Activated CD8-positive, alpha-beta T cell treated with anti-CD3 and anti-CD28 coated beads for 36 hours (primary cell): ENCODE measurements around the gene HOXA5. TPM values are rescaled to one million over a fixed set of nuclear protein-coding genes. Genes with fewer than 3 reads are reported as not detected.
A peak's percentile ranks its signal among the peaks of the same experiment; 100 is the strongest.

Source experiments
- ATAC-seq: fragments of 200-7000 bp; cut with Tn5 transposase; one replicate; pipeline ENCODE4 v1.10.0; 2021; ENCODE audit warnings: mild to moderate bottlenecking, moderate library complexity
- CTCF ChIA-PET: fragments of 350-600 bp; sonication (Branson Sonifier 250); formaldehyde crosslinking; loops from one replicate; lab custom pipeline; 2021; ENCODE audit warnings: antibody characterized with exemption; lab: Charles Lee
- POLR2A ChIA-PET: fragments of 350-600 bp; sonication (Branson Sonifier 250); formaldehyde crosslinking; loops from one replicate; lab custom pipeline; 2021; ENCODE audit warnings: antibody characterized with exemption; lab: Charles Lee
- DNase-seq: peaks from one replicate; pipeline ENCODE4 v3.0.0-alpha.2; 2020
- H3K27ac Mint-ChIP-seq: one replicate; pipeline ENCODE4 v1.8.0; 2021; ENCODE audit warnings: mild to moderate bottlenecking, mixed read lengths
- H3K27me3 Mint-ChIP-seq: one replicate; pipeline ENCODE4 v1.8.0; 2021; ENCODE audit warnings: mixed read lengths
- H3K36me3 Mint-ChIP-seq: one replicate; pipeline ENCODE4 v1.8.0; 2021; ENCODE audit warnings: low read depth, mixed read lengths
- H3K4me1 Mint-ChIP-seq: one replicate; pipeline ENCODE4 v1.8.0; 2021; ENCODE audit warnings: low read depth, mixed read lengths
- H3K4me3 Mint-ChIP-seq: one replicate; pipeline ENCODE4 v1.8.0; 2021; ENCODE audit warnings: mild to moderate bottlenecking, moderate library complexity, mixed read lengths
- H3K9me3 Mint-ChIP-seq: one replicate; pipeline ENCODE4 v1.8.0; 2021; ENCODE audit warnings: mixed read lengths
- intact Hi-C: fragments of 100-400 bp; cut with micrococcal nuclease; formaldehyde crosslinking; loops from one replicate; pipeline ENCODE4 v1.10.0; 2022
- total RNA-seq, 2 experiments: library from RNA; stranded (reverse); gene quantifications; one replicate each; pipeline ENCODE4 v1.2.3, GENCODE V29; 2021
- TF ChIP-seq, protein P1 (sequence below): fragments of 200-600 bp; IDR thresholded peaks from one replicate; pipeline ENCODE4 v1.8.0; 2022; ENCODE audit warnings: antibody characterized with exemption, mild to moderate bottlenecking

Gene HOXA5
- total RNA-seq, 2 experiments from 2014 or later = not detected

DNA sequence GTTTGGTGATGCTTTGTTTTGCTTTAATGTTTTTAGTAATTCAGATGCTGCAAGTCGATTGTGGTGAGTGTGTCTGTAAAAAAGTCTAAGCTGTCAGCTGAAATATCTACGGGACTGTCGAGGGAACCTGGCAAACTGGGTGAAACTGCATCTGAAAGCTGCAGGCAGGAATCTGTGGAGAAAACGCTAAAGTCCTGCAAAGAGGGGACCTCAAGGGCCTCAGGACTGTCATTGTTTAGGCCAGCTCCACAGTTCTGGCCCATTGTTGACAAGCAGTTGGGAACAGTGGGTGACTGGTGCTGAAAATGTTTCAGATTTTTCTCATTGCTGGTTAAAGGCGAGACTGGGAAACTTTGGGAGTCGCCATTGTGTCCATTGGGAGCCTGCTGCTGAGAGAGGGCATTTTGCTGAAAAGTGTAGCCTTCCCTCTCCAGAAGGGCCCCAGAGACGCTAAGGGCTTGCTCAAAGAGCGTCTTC is 42.7 kb downstream of the HOXA5 start:
- Mint-ChIP-seq H3K36me3 (peaks cover 4% of the 10 kb centered on the region), H3K27me3 (peaks cover 52% of the 10 kb centered on the region), H3K4me1 (peaks cover 22% of the 10 kb centered on the region), H3K9me3 (no peaks in the 10 kb centered on the region), H3K4me3 (no peak overlapping the region), H3K27ac (no peak overlapping the region)
- no peak for ATAC-seq
- CTCF ChIA-PET = interaction anchor here (0.6 to 1.5 kb wide), 2 partner anchors 10 to 1207 kb away, joined by 3 to 4 read pairs; no protein-coding TSS in a partner anchor
- POLR2A ChIA-PET = interaction anchor here (1.2 kb wide), 1 partner anchor 10 kb away, joined by 3 read pairs; no protein-coding TSS in a partner anchor
- intact Hi-C loops = no loop called here
- TF ChIP-seq, protein P1, sequence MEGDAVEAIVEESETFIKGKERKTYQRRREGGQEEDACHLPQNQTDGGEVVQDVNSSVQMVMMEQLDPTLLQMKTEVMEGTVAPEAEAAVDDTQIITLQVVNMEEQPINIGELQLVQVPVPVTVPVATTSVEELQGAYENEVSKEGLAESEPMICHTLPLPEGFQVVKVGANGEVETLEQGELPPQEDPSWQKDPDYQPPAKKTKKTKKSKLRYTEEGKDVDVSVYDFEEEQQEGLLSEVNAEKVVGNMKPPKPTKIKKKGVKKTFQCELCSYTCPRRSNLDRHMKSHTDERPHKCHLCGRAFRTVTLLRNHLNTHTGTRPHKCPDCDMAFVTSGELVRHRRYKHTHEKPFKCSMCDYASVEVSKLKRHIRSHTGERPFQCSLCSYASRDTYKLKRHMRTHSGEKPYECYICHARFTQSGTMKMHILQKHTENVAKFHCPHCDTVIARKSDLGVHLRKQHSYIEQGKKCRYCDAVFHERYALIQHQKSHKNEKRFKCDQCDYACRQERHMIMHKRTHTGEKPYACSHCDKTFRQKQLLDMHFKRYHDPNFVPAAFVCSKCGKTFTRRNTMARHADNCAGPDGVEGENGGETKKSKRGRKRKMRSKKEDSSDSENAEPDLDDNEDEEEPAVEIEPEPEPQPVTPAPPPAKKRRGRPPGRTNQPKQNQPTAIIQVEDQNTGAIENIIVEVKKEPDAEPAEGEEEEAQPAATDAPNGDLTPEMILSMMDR = no peak
- DNase-seq = no peak

DNA sequence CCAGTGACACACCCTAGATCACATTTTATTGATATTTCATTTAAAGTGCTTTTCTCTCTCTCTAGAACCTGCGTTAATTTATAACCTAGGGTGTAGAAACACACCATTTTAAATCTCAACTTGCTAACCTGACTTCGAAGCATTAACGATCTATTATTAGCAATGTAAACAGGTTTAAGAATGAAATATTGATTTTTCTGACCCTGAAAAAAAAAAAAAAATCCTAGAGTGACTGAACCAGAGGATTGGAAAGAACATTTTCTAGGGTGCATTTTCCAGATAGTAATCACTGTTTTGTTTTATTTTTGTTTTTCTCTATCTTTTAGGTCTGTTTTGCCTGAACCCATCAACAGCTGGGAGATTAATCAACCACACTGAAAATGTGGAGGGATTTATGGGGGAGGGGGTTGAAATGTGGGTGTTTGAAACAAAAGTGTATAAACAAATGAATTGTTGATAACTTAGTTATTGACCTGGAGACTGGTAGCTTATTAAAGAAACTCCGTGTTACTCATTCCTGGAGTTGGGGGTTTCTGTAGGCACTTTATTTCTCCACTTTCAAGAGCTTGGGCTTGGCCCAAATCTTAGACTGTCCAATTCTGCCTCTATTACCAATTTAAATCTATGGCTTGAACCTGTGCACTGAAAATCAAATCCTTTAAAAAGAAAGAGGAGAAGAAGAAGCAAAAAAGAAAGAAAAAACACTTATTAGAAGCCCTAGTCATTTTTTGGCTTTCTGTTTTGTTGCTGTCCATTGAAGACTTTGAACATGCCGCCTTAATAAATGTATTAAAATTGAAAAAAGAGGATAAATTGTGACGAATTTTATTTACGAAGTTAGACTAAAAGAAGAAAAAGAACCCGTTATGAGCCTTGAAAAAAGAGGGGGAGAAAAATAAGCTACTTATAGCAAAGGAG is 43.8 kb downstream of the HOXA5 start:
- Mint-ChIP-seq H3K27me3 (peaks cover 59% of the 10 kb centered on the region), H3K36me3 (peaks cover 4% of the 10 kb centered on the region), H3K4me3 (no peak overlapping the region), H3K9me3 (no peaks in the 10 kb centered on the region), H3K27ac (no peak overlapping the region), H3K4me1 (peaks cover 31% of the 10 kb centered on the region)
- TF ChIP-seq, protein P1 = no peak
- CTCF ChIA-PET = interaction anchor here (1.5 kb wide), 1 partner anchor 9 kb away, joined by 4 read pairs; no protein-coding TSS in a partner anchor
- POLR2A ChIA-PET = interaction anchor here (1.3 kb wide), 1 partner anchor 11 kb away, joined by 3 read pairs; no protein-coding TSS in a partner anchor
- ATAC-seq (no peak), DNase-seq (no peak)
- intact Hi-C loops = no loop called here

DNA sequence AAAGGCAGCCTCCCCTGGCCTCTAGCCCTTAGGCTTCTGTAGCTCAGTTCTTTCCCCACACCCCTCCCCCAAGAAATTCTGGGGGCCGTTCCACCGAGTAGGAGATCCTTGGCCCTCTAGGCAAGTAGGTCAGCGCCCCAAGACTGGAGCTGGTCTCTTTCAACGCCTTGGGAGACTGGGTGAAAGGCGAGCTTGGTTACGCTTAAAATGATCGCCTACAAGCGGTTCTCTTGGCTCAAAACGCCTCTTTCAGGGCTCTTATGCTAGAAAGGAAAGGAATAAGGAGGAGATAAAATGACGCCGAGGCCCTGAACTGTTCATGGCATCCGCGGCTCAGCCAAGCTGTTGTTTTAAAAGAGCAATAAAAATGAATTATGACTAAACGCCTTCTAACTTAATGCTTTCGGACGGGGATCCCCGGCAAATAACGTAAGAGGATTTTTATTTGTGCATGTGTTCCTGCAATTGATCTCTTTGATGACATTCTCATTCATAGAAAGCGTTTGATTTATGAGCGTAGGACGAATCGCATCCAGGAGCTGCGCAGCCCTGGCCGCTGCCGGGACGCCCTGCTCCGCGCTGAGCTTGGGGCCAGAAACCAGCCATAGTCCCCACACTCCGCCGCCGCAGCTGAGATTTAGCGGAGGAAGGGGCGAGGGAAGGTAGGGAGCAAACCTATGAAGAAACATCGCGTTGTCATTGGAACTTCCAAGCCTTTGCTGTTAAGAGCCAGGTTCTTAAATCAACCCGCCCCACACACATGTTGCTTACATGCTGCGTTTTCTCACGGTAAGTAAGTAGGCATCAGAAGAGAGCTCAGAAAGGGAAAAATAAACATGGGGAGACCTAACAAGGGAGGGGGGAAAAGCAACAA is 44.7 kb downstream of the HOXA5 start:
- intact Hi-C loops = no loop called here
- TF ChIP-seq, protein P1 = no peak
- Mint-ChIP-seq H3K27me3 (peaks cover 55% of the 10 kb centered on the region), H3K27ac (no peak overlapping the region), H3K9me3 (no peaks in the 10 kb centered on the region), H3K4me1 (peaks cover 30% of the 10 kb centered on the region), H3K36me3 (peaks cover 4% of the 10 kb centered on the region), H3K4me3 (no peak overlapping the region)
- ATAC-seq = no peak
- CTCF ChIA-PET = interaction anchor here (1.5 to 2.4 kb wide), 2 partner anchors 8 to 52 kb away, joined by 4 to 9 read pairs; no protein-coding TSS in a partner anchor
- POLR2A ChIA-PET = interaction anchor here (1.3 kb wide), 1 partner anchor 12 kb away, joined by 3 read pairs; no protein-coding TSS in a partner anchor
- no peak for DNase-seq

DNA sequence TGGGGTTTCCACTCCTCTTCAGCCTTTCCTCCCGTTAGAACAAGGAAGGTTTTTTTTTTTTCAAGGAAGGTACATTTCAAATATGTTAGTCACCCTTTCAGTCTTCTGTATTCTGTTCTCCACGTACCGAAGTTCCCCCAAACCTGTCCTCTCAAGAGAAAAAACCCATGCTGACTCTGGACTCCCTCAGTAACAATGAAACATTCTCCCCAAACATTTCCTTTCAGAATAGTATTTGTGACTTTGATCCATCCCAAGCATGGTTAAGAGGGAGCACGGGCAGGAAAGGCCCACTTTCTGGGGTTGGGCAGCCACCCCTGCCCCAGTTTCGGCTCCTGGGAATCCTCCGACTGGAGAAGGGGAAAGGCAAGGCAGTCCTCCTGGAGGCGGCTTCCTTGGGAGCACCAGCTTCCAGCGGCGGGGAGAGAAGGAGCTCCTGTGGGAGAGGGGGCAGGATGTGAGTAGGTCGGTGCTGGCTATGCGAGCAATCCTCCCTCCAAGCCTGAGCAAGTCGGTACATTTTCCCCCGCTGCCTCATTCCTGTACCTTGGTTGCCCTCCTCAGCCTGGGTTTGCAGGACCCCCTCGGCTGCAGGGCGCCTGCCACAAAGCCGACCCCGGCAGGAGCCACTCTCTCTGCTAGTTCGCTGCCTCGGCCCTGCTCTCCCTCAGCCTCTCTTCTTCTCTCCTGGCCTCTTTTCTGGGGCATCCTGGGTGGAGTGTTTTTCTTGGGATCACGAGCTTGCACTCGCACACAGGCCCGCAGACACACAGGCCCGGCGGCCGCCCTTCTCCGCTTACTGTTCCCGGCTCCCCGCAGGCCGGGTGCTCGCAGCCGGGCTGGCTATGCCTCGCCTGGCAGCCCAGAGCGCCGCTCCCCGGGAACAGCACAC is 45.5 kb downstream of the HOXA5 start:
- no peaks in the 10 kb centered on the region for H3K9me3 Mint-ChIP-seq
- TF ChIP-seq, protein P1 = no peak
- intact Hi-C loops = no loop called here
- DNase-seq (no peak), ATAC-seq (no peak)
- no peak overlapping the region for H3K27ac Mint-ChIP-seq
- H3K27me3 Mint-ChIP-seq = peaks cover 51% of the 10 kb centered on the region
- H3K4me3 Mint-ChIP-seq = peak overlapping the region; percentile 77
- CTCF ChIA-PET = interaction anchor here (1.4 to 2.4 kb wide), 2 partner anchors 53 to 63 kb away, joined by 5 to 9 read pairs; no protein-coding TSS in a partner anchor
- POLR2A ChIA-PET = interaction anchor here (1.0 to 1.3 kb wide), 2 partner anchors 58 to 63 kb away, joined by 3 to 5 read pairs; partner anchors contain the start of gene HOXA7
- peaks cover 4% of the 10 kb centered on the region for H3K36me3 Mint-ChIP-seq
- H3K4me1 Mint-ChIP-seq = peaks cover 26% of the 10 kb centered on the region
